ENCODE data around the gene NPIPB8. TPM values are rescaled to one million over a fixed set of nuclear protein-coding genes. Genes with fewer than 3 reads are reported as not detected.

Gene NPIPB8
- polyA plus RNA-seq, 1 donor from 2014 or later: not detected

- no peaks in the 10 kb centered on the region for H4K20me1 ChIP-seq (ENCODE audit: insufficient read depth)
- H3K79me2 ChIP-seq (replicated peaks; ENCODE audit: insufficient read depth, low read length): no peaks in the 10 kb centered on the region
- no peak overlapping the region for H2AFZ ChIP-seq (ENCODE audit: low read depth, low read length)
- H3K4me3 ChIP-seq (ENCODE audit: low read length): no peak overlapping the region
- H3K9ac ChIP-seq (ENCODE audit: low read length): no peak overlapping the region
- H3K27ac ChIP-seq (ENCODE audit: low read length): no peak overlapping the region
- H3K9me2 ChIP-seq (ENCODE audit: insufficient read depth, low read length): no peaks in the 10 kb centered on the region
- TF ChIP-seq EZH2 (IDR thresholded peaks at IDR 0.05; ENCODE audit: borderline replicate concordance, insufficient read depth, low read length, poor library complexity, severe bottlenecking): no peak
- TF ChIP-seq RAD21 (conservative IDR thresholded peaks at IDR 0.05): no peak
- no peak for TF ChIP-seq EP300 (conservative IDR thresholded peaks at IDR 0.05; ENCODE audit: poor library complexity, severe bottlenecking)
- no peak for TF ChIP-seq TAF1 (IDR thresholded peaks at IDR 0.05; ENCODE audit: low read depth)
- no peak for TF ChIP-seq SMC3 (conservative IDR thresholded peaks at IDR 0.05; ENCODE audit: poor library complexity)
- TF ChIP-seq, protein P1, sequence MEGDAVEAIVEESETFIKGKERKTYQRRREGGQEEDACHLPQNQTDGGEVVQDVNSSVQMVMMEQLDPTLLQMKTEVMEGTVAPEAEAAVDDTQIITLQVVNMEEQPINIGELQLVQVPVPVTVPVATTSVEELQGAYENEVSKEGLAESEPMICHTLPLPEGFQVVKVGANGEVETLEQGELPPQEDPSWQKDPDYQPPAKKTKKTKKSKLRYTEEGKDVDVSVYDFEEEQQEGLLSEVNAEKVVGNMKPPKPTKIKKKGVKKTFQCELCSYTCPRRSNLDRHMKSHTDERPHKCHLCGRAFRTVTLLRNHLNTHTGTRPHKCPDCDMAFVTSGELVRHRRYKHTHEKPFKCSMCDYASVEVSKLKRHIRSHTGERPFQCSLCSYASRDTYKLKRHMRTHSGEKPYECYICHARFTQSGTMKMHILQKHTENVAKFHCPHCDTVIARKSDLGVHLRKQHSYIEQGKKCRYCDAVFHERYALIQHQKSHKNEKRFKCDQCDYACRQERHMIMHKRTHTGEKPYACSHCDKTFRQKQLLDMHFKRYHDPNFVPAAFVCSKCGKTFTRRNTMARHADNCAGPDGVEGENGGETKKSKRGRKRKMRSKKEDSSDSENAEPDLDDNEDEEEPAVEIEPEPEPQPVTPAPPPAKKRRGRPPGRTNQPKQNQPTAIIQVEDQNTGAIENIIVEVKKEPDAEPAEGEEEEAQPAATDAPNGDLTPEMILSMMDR (IDR thresholded peaks at IDR 0.05; ENCODE audit: poor library complexity, severe bottlenecking): no peak
- TF ChIP-seq POLR2AphosphoS5 (IDR thresholded peaks at IDR 0.05): no peak
- TF ChIP-seq, protein P2, sequence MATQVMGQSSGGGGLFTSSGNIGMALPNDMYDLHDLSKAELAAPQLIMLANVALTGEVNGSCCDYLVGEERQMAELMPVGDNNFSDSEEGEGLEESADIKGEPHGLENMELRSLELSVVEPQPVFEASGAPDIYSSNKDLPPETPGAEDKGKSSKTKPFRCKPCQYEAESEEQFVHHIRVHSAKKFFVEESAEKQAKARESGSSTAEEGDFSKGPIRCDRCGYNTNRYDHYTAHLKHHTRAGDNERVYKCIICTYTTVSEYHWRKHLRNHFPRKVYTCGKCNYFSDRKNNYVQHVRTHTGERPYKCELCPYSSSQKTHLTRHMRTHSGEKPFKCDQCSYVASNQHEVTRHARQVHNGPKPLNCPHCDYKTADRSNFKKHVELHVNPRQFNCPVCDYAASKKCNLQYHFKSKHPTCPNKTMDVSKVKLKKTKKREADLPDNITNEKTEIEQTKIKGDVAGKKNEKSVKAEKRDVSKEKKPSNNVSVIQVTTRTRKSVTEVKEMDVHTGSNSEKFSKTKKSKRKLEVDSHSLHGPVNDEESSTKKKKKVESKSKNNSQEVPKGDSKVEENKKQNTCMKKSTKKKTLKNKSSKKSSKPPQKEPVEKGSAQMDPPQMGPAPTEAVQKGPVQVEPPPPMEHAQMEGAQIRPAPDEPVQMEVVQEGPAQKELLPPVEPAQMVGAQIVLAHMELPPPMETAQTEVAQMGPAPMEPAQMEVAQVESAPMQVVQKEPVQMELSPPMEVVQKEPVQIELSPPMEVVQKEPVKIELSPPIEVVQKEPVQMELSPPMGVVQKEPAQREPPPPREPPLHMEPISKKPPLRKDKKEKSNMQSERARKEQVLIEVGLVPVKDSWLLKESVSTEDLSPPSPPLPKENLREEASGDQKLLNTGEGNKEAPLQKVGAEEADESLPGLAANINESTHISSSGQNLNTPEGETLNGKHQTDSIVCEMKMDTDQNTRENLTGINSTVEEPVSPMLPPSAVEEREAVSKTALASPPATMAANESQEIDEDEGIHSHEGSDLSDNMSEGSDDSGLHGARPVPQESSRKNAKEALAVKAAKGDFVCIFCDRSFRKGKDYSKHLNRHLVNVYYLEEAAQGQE (IDR thresholded peaks at IDR 0.05; ENCODE audit: borderline replicate concordance): no peak
- no peaks in the 10 kb centered on the region for H3F3A ChIP-seq (ENCODE audit: insufficient read depth, low read length, poor library complexity, severe bottlenecking)
- H3K27me3 ChIP-seq (ENCODE audit: insufficient read depth, low read depth, low read length): no peaks in the 10 kb centered on the region
- no peak overlapping the region for H3K4me2 ChIP-seq (ENCODE audit: low read length)
- H3K36me3 ChIP-seq (ENCODE audit: insufficient read depth, low read length): no peaks in the 10 kb centered on the region
- H3K9me3 ChIP-seq (ENCODE audit: low read length): no peaks in the 10 kb centered on the region
Observed at GRCh38 chr16:28590384-28591340, 47.2 kb upstream of the NPIPB8 start.

GRCh38 chr16:28591355-28591754 is 46.5 kb upstream of the NPIPB8 start:
- H3K36me3 ChIP-seq (ENCODE audit: insufficient read depth, low read length): no peaks in the 10 kb centered on the region
- H3K4me3 ChIP-seq (ENCODE audit: low read length): no peak overlapping the region
- H2AFZ ChIP-seq (ENCODE audit: low read depth, low read length): no peak overlapping the region
- H3F3A ChIP-seq (ENCODE audit: insufficient read depth, low read length, poor library complexity, severe bottlenecking): no peaks in the 10 kb centered on the region
- H3K9me3 ChIP-seq (ENCODE audit: low read length): no peaks in the 10 kb centered on the region
- H3K79me2 ChIP-seq (replicated peaks; ENCODE audit: insufficient read depth, low read length): no peaks in the 10 kb centered on the region
- no peak overlapping the region for H3K9ac ChIP-seq (ENCODE audit: low read length)
- no peak overlapping the region for H3K27ac ChIP-seq (ENCODE audit: low read length)
- H3K27me3 ChIP-seq (ENCODE audit: insufficient read depth, low read depth, low read length): no peaks in the 10 kb centered on the region
- no peaks in the 10 kb centered on the region for H4K20me1 ChIP-seq (ENCODE audit: insufficient read depth)
- H3K9me2 ChIP-seq (ENCODE audit: insufficient read depth, low read length): no peaks in the 10 kb centered on the region
- TF ChIP-seq, protein P1 (IDR thresholded peaks at IDR 0.05; ENCODE audit: poor library complexity, severe bottlenecking): no peak
- TF ChIP-seq EP300 (conservative IDR thresholded peaks at IDR 0.05; ENCODE audit: poor library complexity, severe bottlenecking) (no peak), RAD21 (conservative IDR thresholded peaks at IDR 0.05) (no peak), SMC3 (conservative IDR thresholded peaks at IDR 0.05; ENCODE audit: poor library complexity) (no peak), EZH2 (IDR thresholded peaks at IDR 0.05; ENCODE audit: borderline replicate concordance, insufficient read depth, low read length, poor library complexity, severe bottlenecking) (no peak), POLR2AphosphoS5 (IDR thresholded peaks at IDR 0.05) (no peak), MXI1 (conservative IDR thresholded peaks at IDR 0.05; ENCODE audit: poor library complexity, severe bottlenecking) (no peak), TAF1 (IDR thresholded peaks at IDR 0.05; ENCODE audit: low read depth) (no peak)
- TF ChIP-seq, protein P2 (IDR thresholded peaks at IDR 0.05; ENCODE audit: borderline replicate concordance): no peak
- H3K4me2 ChIP-seq (ENCODE audit: low read length): no peak overlapping the region
